Hepatocyte (in vitro differentiated cells): ENCODE data around the gene HSPE1. TPM values are rescaled to one million over a fixed set of nuclear protein-coding genes. Genes with fewer than 3 reads are reported as not detected.
"Not testable (repeated sequence)": the region's sequence is repeated elsewhere in the genome, so short reads cannot be mapped to it uniquely, and the experiment has no call there.

Experiments used
- DNase-seq: peaks from one replicate; pipeline ENCODE4 v3.0.0-alpha.2; 2016; ENCODE audit warnings: low spot score
- H2AFZ ChIP-seq: fragments of 200-600 bp; sonication (generic); 2 replicates; pipeline ENCODE4 v1.6.0; 2016; ENCODE audit warnings: antibody characterized with exemption, mild to moderate bottlenecking
- H3K27ac ChIP-seq: fragments of 200-600 bp; sonication (generic); 2 replicates; pipeline ENCODE4 v1.5.1; 2016; ENCODE audit warnings: mild to moderate bottlenecking
- H3K27me3 ChIP-seq: fragments of 200-600 bp; sonication (generic); 2 replicates; pipeline ENCODE4 v1.6.1; 2016
- H3K36me3 ChIP-seq: fragments of 200-600 bp; sonication (generic); replicated peaks from 2 replicates; pipeline ENCODE4 v1.5.1; 2016; ENCODE audit warnings: low read depth; ENCODE audit not compliant: insufficient read depth
- H3K4me1 ChIP-seq: fragments of 200-600 bp; sonication (generic); 2 replicates; pipeline ENCODE4 v1.5.1; 2016; ENCODE audit warnings: mild to moderate bottlenecking, moderate library complexity; ENCODE audit not compliant: insufficient read depth
- H3K4me2 ChIP-seq: fragments of 200-600 bp; sonication (generic); 2 replicates; pipeline ENCODE4 v1.6.0; 2016
- H3K4me3 ChIP-seq: fragments of 200-600 bp; sonication (generic); 2 replicates; pipeline ENCODE4 v1.5.1; 2016; ENCODE audit warnings: mild to moderate bottlenecking
- H3K79me2 ChIP-seq: fragments of 200-600 bp; sonication (generic); 2 replicates; pipeline ENCODE4 v1.6.0; 2017; ENCODE audit warnings: mild to moderate bottlenecking
- H3K9me2 ChIP-seq: fragments of 200-600 bp; sonication (generic); replicated peaks from 2 replicates; pipeline ENCODE4 v1.6.0; 2017; ENCODE audit warnings: mild to moderate bottlenecking; ENCODE audit not compliant: insufficient read depth
- H3K9me3 ChIP-seq: fragments of 200-600 bp; sonication (generic); 2 replicates; pipeline ENCODE4 v1.5.1; 2016; ENCODE audit warnings: low read depth, mild to moderate bottlenecking
- H4K20me1 ChIP-seq: fragments of 200-600 bp; sonication (generic); 2 replicates; pipeline ENCODE4 v1.6.0; 2016; ENCODE audit warnings: mild to moderate bottlenecking; ENCODE audit not compliant: insufficient read depth, poor library complexity, severe bottlenecking
- EZH2 ChIP-seq: fragments of 200-600 bp; sonication (generic); IDR thresholded peaks from 2 replicates; pipeline ENCODE4 v1.6.1; 2016; ENCODE audit warnings: antibody characterized with exemption, mild to moderate bottlenecking, borderline replicate concordance
- EZH2phosphoT487 ChIP-seq: fragments of 200-600 bp; sonication (generic); IDR thresholded peaks from one replicate; pipeline ENCODE4 v1.6.1; 2018; ENCODE audit warnings: antibody characterized with exemption, mild to moderate bottlenecking, low read depth, moderate library complexity; ENCODE audit not compliant: unreplicated experiment, severe bottlenecking
- WGBS: methylation state at CpG from one replicate; pipeline ENCODE4 v1.1.6; 2016; ENCODE audit warnings: low lambda C conversion rate; ENCODE audit errors: missing lambda C conversion rate; 5-methylcytosine and 5-hydroxymethylcytosine counted together
- polyA plus RNA-seq: library from polyadenylated mRNA; unstranded; fragments of >200 nt; fragmentation: Nextera tagmentation; extraction: Ambion mirVana; gene quantifications from 2 replicates; pipeline ENCODE4 v1.2.1, GENCODE V29; 2016
- total RNA-seq: library from RNA; depleted of rRNA; stranded (reverse); fragments of >200 nt; gene quantifications from 2 replicates; pipeline ENCODE4 v1.2.3, GENCODE V29; 2014
- TF ChIP-seq, protein P1 (sequence below): fragments of 200-600 bp; sonication (generic); IDR thresholded peaks from 2 replicates; pipeline ENCODE4 v1.5.1; 2016; ENCODE audit warnings: antibody characterized with exemption, mild to moderate bottlenecking; ENCODE audit not compliant: poor library complexity

Gene HSPE1
- 146 and 194 TPM in 2 replicates for total RNA-seq
- 348 and 360 TPM in 2 replicates for polyA plus RNA-seq

DNA sequence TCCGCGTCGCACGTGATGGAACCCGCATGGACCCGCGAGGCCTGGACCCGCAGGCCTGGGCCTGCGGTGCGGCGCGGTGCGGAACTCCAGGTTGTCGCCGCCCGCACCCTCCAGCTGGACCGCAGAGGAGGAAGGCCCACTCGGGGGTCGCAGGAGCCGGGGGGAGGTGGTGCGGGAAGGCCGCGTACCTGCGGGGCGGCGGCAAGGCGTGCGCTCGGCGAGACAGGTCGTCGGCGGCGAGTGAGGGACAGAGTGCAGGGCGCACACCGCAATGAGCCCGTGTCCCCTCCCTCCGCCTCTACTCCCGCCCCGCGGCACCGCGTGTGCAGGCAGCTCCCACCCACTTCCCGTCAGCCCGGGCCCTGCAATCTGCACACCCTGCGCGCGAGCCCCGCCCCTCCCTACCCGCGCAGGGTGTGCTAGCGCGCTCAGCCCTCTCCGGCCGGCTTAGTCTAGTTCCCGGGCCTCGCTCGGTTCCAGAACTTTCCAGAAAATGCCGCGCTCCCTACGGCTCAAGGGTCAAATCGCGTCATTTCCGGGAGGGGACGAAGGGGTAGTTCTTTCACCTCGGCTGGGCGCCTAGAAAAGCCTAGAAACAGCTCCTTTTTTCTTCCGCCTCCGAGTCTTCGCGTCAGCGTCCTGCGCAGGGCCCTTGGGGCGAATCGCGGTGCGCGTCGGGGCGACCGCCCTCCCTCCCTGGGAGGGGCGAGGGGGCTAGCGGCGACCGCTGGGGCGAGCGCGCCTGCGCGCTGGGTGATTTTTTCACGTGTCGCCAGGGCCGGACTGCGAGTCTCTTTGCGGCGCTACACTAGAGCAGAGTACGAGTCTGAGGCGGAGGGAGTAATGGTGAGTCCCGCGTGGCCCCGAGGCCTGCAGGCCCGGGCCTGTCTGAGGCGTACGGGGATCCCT, at the start of gene HSPE1, which contains the start of gene HSPD1:
Gene HSPE1 (plus strand): TSS at position 786 of the 909 bp plus-strand sequence. CDS start 58 bp downstream, at position 844.
Gene HSPD1 (minus strand): TSS at position 247 of the 909 bp plus-strand sequence. CDS start 992 bp downstream, outside the sequence.
- peaks cover 40% of the 10 kb centered on the region for H4K20me1 ChIP-seq
- 6% methylated on average over 65 of the region's 104 CpGs for WGBS
- peaks cover 5% of the 10 kb centered on the region for H3K36me3 ChIP-seq
- TF ChIP-seq EZH2phosphoT487 (no peak), EZH2 (no peak)
- TF ChIP-seq, protein P1, sequence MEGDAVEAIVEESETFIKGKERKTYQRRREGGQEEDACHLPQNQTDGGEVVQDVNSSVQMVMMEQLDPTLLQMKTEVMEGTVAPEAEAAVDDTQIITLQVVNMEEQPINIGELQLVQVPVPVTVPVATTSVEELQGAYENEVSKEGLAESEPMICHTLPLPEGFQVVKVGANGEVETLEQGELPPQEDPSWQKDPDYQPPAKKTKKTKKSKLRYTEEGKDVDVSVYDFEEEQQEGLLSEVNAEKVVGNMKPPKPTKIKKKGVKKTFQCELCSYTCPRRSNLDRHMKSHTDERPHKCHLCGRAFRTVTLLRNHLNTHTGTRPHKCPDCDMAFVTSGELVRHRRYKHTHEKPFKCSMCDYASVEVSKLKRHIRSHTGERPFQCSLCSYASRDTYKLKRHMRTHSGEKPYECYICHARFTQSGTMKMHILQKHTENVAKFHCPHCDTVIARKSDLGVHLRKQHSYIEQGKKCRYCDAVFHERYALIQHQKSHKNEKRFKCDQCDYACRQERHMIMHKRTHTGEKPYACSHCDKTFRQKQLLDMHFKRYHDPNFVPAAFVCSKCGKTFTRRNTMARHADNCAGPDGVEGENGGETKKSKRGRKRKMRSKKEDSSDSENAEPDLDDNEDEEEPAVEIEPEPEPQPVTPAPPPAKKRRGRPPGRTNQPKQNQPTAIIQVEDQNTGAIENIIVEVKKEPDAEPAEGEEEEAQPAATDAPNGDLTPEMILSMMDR: no peak
- H3K4me2 ChIP-seq: peak within 1 kb of the TSS; percentile 87
- H3K27ac ChIP-seq: peak within 1 kb of the TSS; percentile 91
- H3K9me3 ChIP-seq: no peaks in the 10 kb centered on the region
- H2AFZ ChIP-seq: peak within 1 kb of the TSS; percentile 43
- peak; percentile 99 for DNase-seq
- H3K4me3 ChIP-seq: peak within 1 kb of the TSS; percentile 80
- H3K9me2 ChIP-seq: no peaks in the 10 kb centered on the region
- H3K79me2 ChIP-seq: peaks cover 89% of the 10 kb centered on the region
- peaks cover 29% of the 10 kb centered on the region for H3K4me1 ChIP-seq
- H3K27me3 ChIP-seq: no peaks in the 10 kb centered on the region

DNA sequence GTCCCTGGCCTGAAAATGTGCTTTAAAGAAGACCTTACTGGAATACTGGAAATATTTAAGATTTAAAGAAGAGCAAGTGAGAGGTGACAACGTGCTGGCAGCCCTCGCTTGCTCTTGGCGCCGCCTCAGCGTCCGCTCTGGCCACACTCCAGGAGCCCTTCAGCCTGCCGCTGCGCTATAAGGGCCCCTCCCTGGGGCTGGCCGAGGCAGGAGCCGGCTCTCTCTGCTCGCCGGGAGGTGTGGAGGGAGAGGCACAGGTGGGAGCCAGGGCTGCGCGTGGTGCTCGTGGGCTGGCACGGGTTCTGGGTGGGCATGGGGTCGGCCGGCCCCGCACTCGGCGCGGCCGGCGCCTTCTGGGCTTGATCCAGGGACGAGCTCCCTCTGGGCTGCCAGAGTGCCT, 49.7 kb upstream of the HSPE1 start:
- TF ChIP-seq, protein P1: no peak
- TF ChIP-seq EZH2 (no peak), EZH2phosphoT487 (no peak)
- no peaks in the 10 kb centered on the region for H3K27me3 ChIP-seq
- H3K9me3 ChIP-seq: no peaks in the 10 kb centered on the region
- H3K4me2 ChIP-seq: no peak overlapping the region
- peaks cover 15% of the 10 kb centered on the region for H3K79me2 ChIP-seq
- H4K20me1 ChIP-seq: peaks cover 10% of the 10 kb centered on the region
- no peak for DNase-seq
- no peaks in the 10 kb centered on the region for H3K36me3 ChIP-seq
- H3K4me3 ChIP-seq: no peak overlapping the region
- WGBS: 95% methylated on average over 24 of the region's 25 CpGs
- no peaks in the 10 kb centered on the region for H3K4me1 ChIP-seq
- no peaks in the 10 kb centered on the region for H3K9me2 ChIP-seq
- H3K27ac ChIP-seq: no peak overlapping the region
- H2AFZ ChIP-seq: no peak overlapping the region

DNA sequence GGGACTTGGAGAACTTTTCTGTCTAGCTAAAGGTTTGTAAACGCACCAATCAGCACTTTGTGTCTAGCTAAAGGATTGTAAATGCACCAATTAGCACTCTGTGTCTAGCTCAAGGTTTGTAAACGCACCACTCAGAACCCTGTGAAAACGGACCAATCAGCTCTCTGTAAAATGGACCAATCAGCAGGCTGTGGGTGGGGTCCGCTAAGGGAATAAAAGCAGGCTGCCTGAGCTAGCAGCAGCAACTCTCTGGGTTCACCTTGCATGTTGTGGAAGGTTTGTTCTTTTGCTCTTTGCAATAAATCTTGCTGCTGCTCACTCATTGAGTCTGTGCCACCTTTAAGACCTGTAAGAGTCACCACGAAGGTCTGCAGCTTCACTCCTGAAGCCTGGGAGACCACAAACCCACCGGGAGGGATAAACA, 49.2 kb upstream of the HSPE1 start:
- WGBS: 83% methylated on average over 6 of the region's 6 CpGs
- Histone ChIP-seq H3K79me2 (peaks cover 20% of the 10 kb centered on the region), H4K20me1 (peaks cover 15% of the 10 kb centered on the region)
- DNase-seq, H2AFZ ChIP-seq, H3K9me2 ChIP-seq, H3K4me3 ChIP-seq, H3K27ac ChIP-seq, H3K9me3 ChIP-seq, H3K4me2 ChIP-seq, H3K4me1 ChIP-seq, H3K27me3 ChIP-seq, H3K36me3 ChIP-seq: not testable (repeated sequence)

DNA sequence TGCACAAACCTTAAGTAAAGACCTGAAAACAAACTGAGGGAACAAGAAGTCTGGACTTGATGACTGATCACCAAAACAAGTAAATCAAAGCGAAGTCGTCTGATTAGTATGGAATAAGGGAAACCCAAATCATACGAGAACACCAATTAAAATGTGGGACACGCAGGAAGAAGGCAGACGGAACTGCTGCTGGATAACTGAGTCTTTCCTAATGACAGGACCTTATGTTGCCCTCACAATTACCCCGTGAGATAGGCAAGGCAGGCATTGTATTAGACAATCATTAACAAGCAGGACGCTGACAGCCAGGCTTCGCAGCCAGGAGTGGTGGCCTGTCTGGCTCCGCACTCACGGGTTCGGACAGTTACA, 47.4 kb upstream of the HSPE1 start:
- no peak for TF ChIP-seq EZH2
- no peak for TF ChIP-seq EZH2phosphoT487
- TF ChIP-seq, protein P1: no peak
- no peak for DNase-seq
- Histone ChIP-seq H4K20me1 (peaks cover 22% of the 10 kb centered on the region), H2AFZ (peak overlapping the region; percentile 23), H3K36me3 (no peaks in the 10 kb centered on the region), H3K4me1 (no peaks in the 10 kb centered on the region), H3K27ac (peak overlapping the region; percentile 83), H3K9me2 (no peaks in the 10 kb centered on the region), H3K4me2 (peak overlapping the region; percentile 74), H3K9me3 (no peaks in the 10 kb centered on the region), H3K27me3 (no peaks in the 10 kb centered on the region), H3K79me2 (peaks cover 38% of the 10 kb centered on the region), H3K4me3 (peak overlapping the region; percentile 3)
- WGBS: 7% methylated on average over 11 of the region's 11 CpGs
